HG02678 (cell line): Measurements from ENCODE around the gene KCNJ6.
"Not testable (repeated sequence)": the region's sequence is repeated elsewhere in the genome, so short reads cannot be mapped to it uniquely, and the experiment has no call there.

ENCODE experiments used
- ATAC-seq: cut with Tn5 transposase; IDR thresholded peaks from one replicate; pipeline ENCODE4 v1.9.1; 2021; ENCODE audit warnings: mild to moderate bottlenecking, moderate library complexity; ENCODE audit not compliant: unreplicated experiment

The KCNJ6 gene

DNA sequence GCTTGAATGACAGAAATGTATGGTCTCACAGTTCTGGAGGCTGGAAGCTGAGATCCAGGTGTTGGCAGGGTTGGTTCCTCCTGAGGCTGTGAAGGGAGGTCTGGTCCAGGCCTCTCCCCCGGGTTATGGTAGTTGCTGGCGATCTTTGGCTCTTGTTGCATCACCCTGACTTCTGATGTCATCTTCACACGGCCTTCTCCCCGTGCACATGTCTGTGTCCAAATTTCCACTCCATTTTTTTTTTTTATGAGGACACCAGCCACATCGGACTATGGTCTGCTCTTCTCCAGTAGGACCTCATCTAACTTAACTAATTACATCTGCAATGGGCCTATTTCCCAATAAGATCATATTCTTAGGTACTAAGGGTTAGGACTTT lies 232.2 kb downstream of the KCNJ6 start:
- ATAC-seq: no peak

DNA sequence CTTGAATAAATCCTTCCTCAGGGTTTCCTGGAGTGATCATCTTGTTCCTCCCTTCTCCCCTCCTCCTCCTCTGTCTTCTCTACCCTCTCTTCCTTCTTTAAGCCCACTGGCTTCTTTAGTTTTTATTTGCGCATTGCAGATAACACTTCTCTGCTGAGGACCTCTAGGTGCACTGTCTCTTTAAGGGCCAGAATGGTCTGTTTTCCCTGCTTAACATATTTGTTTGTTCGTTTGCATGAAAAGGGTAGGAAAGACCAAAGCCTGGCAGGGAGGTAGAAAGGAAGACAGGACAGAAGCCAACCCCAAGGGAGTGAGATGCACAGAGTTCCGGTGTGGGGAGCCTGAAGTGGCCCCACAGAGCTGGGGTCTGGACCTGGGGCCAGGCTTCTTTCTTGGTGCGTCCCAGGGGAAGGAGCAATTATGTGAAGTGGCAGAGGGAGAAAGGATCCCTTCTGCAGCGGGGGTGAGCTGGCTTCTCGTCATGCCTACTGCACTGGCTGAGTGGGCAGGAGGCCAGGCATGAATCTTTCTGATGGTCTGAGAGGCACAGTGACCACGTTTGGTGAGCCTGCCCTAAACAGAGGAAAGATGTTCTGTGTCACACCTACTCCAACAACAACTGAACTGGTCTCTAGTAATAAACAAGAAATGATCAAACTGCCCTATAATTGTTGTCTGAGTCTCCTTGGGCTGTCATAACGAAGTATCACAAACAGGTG lies 232.7 kb downstream of the KCNJ6 start:
- no peak for ATAC-seq

DNA sequence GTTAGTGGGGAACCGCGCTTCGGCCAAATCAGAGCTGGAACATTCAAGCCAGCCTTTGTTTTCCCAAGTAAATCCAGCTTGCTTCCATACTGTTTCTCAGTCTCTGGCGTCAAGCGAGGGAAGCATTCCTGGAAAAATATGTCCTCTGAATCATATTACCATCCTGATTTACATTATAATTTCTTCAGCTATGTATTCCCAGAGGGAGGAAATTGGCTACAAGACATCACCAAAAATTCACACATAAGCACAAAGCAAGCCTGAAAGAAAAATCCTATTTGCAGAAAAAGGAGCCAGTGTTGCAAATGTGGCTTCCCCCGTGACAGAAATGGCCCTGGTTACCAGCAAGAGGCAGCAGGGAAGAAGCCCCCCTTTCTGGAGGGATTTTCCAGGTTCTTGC lies 233.3 kb downstream of the KCNJ6 start:
- no peak for ATAC-seq

DNA sequence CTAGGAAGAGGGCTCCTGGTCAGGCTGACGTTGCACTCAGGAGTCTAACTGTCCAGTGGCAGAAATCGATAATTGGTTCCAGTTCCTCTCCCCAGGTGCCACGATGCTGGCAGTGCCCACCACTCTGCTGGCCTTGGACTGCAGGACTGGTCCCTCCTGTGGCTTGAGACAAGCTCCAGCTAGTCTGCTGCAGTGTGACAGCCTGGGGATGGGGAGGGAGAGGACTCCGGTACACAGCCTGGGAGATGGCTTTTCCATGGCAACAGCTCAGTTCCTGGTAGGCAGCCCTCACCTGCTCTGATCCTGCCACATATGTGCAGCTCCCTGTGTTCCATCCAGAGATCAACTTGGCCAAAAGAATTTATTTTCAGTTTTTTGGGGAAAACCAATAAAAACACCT lies 239.3 kb downstream of the KCNJ6 start:
- ATAC-seq: no peak

DNA sequence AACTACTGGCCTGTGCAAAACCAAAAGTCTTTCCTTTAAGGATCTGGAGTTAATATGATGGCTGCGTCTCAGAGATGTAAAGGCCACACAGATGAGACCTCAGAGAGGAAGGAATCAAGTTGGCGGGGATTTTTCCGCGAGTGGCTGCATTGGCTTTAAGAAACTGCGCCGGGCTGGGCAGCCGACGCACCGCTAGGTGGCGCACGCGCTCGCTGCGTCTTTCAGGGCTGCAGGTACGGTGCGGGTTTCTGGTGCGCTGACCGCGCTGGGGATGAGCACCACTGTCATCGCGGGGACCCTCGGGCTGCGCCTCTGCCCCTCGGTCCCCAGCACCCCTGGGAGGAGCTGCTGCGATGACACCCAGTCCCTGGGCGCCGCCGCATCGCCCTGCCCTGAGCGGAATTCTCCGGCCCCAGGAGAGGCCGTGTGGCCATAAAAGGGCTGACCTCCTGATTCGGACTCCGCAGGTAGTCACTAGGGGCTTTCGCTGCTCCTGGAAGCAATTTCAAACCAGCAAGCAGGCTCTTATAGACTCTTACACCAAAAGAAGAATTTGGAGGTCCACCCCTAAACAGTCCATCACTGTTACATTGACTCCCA lies 241.0 kb downstream of the KCNJ6 start:
- no peak for ATAC-seq

DNA sequence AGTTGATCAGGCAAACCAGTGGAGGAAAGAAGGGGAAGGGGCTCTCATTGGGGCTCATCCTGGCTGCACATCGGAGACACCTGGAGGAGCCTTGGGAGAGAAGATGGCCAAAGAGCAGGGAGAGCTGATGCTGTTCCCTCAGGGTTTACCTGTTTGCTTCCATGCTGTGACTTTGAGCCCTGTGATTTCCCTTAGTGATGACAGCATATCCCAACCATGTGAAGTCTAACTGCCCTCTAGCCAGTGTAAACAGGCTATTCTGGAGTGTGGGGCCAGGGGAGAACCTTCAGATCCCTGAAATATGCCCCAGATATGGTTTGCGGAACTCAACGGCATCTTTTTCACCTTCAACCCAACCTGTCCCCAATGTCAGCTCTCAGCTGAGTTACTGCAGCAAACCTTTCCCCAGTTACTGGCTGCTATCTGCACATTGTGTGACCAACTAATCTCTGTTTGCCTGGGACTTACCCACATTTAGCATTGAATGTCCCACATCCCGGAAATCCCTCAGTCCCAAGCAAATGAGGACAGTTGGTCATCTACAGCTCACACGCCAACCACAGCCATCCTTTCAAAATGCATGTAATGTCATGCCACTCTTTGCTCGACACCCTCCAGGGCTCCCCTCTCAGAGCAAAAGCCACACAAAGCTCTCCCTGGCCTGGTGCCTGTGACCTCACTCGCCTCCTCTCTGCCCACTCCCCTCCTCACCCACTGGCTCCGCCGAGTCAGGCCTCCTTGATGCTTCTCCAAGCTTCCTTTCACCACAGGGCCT lies 242.3 kb downstream of the KCNJ6 start:
- ATAC-seq: no peak

DNA sequence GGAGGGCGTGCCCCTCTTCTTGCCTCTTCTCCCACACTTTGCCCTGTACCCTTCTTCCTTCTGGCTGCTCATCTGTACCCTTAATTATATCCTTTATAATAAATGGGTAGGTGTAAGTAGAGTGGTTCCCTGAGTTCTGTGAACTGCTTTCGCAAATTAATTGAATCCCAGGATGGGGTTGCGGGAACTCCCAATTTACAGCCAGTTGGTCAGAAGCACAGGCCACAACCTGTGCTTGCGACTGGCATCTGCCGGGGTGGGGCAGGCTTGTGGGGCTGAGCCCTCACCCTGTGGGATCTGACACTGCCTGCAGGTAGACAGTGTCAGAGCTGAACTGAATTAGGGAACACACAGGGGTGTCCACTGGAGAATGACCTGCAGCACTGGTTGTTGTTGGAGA lies 244.9 kb downstream of the KCNJ6 start:
- no peak for ATAC-seq

DNA sequence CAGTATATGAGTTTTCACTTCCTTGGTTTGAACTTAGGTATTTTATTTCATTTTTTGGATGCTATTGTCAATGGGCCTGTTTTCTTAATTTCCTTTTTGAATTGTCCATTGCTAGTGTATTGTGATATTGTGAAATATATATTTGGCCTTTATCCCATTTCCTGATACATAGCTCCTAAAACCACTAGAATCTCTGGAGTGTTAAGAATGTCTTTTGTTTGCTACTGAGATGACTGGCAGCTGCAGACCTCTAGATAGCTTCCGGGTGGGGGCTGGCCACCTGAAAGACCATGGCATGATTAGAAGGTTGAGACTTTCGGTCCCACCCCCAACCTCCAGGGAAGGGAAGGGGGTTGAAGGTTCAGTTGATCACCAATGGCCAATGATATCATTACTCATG lies 245.4 kb downstream of the KCNJ6 start:
- no peak for ATAC-seq

DNA sequence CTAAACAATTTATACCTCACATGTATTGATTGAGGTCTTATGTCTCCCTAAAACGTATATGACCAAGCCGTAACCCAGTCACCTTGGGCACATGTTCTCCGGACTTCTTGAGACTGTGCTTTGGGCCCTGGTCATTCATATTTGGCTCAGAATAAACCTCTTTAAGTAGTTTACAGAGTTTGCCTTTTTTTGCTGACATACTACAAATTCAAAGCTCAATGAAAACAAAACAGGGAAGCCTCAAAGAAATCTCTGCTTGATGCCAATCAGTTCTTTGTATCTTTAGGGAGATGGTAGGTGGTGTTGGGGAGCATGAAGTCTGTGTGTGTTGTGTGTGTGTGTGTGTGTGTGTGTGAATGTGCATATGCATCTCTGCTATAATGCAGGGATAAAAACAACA lies 247.0 kb downstream of the KCNJ6 start:
- no peak for ATAC-seq

DNA sequence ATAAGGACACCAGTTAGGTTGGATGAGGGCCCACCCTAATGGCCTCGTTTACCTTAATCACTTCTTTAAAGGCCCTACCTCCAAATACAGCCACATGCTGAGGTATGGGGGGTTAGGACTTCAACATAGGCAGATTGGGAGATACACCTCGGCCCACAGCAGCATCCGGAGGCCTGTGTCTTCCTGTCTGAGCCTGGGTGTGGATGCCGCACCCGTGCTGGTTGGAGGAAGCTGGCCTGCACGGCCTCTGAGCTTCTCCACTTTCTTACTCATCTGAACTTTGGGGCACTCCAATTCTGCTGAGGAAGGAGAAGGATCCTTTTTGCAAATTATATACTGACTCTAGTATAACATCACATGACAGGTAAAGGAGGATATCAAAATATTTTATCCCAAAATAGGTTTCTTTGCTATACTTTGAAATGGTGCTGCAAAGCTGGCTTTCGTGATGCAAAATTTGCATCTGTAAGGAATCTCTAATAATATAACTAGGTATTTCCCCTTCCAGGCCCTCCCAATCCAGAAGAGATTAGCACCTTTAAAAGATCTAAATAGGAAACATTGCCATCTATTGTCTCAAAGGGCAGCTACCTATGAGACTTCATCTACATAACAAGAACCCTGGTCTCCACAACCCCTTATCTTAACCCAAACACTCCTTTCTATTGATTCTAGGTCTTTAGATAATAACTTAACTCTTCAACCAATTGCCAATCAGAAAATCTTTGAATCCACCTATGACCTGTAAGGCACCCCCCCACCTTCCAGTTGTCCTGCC lies 247.6 kb downstream of the KCNJ6 start:
- ATAC-seq: no peak

DNA sequence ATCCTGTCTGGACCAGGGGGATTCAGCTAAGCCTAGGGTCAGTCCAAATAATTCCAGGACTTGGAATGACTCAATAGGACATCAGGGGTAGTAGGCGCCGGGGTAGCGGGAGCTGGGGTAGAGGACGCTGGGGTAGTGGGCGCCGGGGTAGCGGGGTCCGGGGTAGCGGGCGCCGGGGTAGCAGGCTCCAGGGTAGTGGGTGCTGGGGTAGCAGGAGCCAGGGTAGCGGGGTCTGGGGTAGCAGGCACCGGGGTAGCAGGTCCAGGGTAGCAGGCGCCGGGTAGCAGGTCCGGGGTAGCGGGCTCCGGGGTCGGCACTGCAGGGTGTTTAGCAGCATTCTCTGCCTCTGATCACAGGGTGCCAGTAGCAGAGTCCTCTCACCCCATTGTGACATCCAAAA lies 248.9 kb downstream of the KCNJ6 start:
- no peak for ATAC-seq

DNA sequence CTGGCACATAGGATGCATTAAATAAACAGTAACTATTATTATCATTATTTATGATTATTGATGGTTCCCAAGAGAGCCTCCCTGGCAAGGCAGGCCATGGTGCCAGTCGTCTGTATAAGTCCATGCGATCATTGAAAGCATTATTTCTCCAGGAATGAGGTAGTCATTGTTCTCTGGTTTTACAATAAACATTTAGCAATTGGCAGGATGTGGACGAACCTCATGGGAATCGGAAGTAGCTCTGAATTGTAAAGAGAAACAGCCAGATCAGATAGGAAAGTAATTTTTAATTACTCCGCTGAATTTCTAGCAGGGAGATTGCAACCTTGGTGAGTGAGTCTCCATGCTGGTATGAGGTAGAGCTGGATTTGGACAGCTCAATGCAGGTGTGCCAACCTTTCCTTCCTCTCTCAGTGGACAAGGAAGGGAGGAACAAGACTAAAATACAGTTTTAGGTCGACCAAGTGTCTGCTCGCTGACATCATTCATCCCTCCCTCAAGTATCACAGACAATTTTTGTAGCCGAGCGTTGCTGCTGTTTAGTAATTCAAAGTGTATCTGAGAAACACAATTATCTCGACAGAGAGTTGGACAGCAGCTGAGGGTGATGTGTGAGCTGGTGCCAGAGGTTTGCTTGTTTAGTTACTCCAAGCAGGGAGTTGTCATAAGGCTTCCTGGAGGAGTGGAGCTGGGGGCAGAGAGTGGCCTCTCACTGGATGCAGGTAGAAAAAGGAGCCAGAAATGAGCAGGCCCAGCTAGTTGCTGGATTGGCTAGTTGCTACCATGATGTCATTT lies 250.8 kb downstream of the KCNJ6 start:
- ATAC-seq: no peak

DNA sequence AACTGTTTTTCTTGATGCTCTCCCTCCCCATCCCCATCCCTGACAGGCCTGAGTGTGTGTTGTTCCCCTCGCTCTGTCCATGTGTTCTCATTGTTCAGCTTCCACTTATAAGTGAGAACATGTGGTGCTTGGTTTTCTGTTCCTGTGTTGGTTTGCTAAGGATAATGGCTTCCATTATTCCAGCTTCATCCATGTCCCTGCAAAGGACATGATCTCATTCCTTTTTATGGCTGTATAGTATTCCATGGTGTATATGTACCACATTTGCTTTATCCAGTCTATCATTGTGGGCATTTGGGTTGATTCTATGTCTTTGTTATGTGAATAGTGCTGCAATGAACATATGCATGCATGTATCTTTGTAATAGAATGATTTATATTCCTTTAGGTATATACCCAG lies 254.0 kb downstream of the KCNJ6 start:
- not testable (repeated sequence) for ATAC-seq

DNA sequence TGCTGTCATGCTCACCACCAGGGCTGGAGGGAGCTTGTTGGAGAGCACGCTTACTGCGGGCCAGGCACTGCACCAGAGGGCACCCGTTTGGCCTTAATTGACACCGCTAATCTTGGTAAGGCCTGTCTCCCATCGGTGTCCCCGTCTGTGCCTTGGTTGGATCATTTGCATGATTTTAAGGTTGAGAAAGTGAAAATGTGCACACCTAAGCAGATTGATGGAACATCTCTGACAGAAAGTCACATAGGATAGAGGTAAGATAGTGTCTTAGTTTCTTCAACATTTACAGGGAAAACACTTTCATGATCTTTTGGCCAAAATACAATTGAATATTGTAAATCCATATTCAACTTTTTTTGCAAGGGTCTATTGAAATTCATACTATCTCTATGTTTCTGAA lies 255.5 kb downstream of the KCNJ6 start:
- ATAC-seq: no peak

DNA sequence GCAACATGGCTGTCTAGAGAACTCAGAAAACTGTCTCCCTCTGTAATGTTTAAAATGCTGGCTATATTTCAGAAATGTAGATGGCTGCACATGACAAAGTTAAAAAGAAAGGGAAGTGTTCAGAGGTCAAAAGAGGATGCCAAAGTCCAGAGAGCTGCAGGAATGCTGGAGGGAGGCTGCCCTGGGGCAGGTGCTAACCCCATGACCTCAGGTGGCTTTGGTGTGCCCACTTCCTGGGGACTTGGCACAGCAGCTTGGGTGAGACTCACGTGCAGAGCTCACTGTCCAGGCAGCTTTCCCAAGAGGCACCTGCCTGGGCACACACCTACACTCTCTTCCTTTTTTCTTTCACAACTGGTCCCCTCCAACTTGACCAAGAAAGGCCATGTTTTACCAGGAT lies 256.4 kb downstream of the KCNJ6 start:
- ATAC-seq: no peak

DNA sequence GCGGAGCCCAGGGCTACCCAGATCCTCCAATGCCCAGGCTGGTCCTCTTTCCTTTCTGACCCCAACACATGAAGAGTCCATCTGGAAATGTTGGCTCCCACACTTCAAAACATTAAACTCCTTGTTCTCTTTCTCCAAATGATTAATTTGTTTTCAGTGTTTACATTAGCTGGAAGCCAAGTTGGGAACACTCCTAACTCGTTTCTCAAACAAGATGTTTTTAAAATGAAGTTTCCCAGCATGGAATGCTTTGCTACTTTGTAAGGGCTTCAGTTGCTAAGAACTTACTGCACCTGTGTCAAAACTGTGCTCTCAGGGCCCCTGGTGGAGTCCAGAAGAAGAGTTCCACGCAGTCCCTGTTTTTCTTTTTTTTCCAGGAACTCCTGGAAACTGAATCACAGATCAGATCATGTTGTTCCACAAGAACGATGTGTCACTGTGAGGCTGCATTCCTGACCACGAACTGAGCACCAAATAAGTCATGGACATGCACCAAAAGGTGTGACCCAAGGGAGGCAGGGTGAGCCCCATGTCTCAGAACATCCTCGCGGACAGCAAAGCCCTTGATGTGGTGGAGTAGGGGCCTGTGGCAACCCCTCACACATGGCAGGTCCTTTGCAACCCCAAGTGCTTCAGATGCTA lies 257.3 kb downstream of the KCNJ6 start:
- no peak for ATAC-seq

DNA sequence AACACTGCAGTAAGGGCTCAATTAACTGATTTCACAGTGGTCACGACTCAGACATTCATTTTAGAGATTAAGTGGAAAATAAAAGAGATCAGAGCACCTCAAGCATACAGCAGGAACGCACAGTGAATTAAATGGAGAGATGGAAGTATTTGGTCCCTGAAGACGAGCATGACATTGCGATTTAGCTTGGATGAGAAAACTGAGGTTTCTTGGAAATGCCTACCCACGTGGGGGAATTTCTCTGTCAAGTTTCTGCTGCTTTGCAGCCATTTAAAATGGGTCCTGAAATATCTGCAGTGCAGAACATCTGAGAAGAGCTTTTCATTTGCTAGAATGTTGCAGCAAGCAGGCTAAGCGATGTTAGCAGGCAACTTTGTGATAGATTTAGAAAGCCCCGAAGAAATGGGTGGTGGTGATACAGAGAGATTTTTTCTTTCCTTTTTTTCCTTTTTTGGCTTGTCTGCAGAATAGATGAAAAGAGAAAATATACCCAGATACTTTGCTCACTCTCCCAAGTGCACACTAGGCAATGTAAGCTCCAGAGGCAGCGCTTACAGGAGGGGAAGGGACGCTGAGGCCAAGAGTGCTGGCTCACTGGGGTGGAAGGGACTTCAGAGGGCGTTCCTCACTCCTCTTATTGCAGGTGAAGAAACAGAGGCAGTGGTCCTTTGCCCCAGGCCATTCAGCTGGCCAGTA lies 258.0 kb downstream of the KCNJ6 start:
- ATAC-seq: no peak

DNA sequence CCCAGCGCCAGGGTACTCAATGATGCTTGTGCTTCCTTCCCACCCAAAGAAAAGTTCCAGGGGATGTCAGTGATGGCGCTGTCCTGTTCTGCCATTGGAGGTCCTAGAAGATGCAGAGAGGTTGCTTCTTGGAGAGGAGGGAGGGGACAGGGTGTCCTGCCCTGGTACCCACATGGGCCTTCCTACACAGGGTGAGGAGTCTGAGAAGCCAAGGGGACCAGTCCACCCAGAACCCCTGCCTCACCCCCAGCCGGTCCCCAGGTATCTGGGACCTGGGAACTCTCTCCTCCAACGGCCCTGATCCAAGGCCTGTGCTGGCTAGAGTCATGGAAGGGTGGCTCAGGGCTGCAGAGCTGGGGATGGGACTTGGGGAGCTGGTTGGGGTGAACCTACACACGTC lies 259.4 kb downstream of the KCNJ6 start:
- ATAC-seq: no peak

DNA sequence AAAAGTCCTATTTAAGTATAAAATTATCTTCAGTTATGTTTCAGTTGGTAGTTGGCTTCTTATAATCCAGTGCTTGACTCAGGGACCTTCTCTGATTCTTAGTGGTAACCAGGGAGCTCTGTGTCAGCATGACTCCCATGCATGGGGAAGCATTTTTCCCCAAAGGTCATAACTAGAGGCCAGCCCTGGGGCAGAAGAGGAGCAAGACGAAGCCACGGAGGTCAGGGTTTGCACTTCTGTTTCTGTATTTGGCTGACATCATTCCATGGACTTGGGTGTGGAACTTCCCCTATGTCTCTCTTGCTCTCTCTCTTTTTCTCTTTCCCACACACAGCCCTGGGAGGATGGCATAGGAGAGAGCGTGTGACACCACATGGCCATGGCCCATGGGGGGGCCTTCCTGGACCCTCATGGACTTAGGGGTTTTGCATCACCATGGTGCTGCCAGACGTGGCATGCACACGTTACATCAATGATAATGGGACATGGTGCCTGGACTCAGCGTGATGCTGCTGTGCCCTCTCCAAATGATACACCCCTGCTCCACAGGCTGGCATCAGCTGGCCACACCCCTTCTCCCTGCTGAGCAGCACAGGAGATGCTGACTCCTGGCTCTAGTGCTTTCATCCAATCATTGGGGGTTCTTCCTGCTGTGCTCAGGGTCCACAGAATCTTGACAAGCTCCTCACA lies 260.5 kb downstream of the KCNJ6 start:
- ATAC-seq: no peak
